GM18507 (cell line): Measurements from ENCODE around the gene FAXC.

Experiments
- DNase-seq: peaks from one replicate; pipeline ENCODE4 v3.0.0; 2011; ENCODE audit warnings: low read depth; ENCODE audit not compliant: insufficient read length; ENCODE audit errors: extremely low spot score
- FAIRE-seq: peaks from 2 replicates; lab custom pipeline; 2011; peaks lifted over from hg19 to GRCh38; lab: Jason Lieb, UNC

Gene FAXC

GRCh38 chr6:99232056-99232455 is 117.4 kb downstream of the FAXC start:
- FAIRE-seq, result no peak

GRCh38 chr6:99225172-99225571 is 124.3 kb downstream of the FAXC start:
- DNase-seq, result no peak
- no peak for FAIRE-seq

More at GRCh38 chr6:99232056-99232455, 117.4 kb downstream of the FAXC start:
- DNase-seq, result no peak
